HG03025 (cell line): ENCODE data around the gene STX2.
A peak's percentile ranks its signal among the peaks of the same experiment; 100 is the strongest.
"Not testable (repeated sequence)": the region's sequence is repeated elsewhere in the genome, so short reads cannot be mapped to it uniquely, and the experiment has no call there.

ENCODE experiments used
- ATAC-seq: cut with Tn5 transposase; IDR thresholded peaks from one replicate; pipeline ENCODE4 v1.9.1; 2021; ENCODE audit warnings: mild to moderate bottlenecking, moderate library complexity; ENCODE audit not compliant: unreplicated experiment, low FRiP score

STX2 gene

DNA sequence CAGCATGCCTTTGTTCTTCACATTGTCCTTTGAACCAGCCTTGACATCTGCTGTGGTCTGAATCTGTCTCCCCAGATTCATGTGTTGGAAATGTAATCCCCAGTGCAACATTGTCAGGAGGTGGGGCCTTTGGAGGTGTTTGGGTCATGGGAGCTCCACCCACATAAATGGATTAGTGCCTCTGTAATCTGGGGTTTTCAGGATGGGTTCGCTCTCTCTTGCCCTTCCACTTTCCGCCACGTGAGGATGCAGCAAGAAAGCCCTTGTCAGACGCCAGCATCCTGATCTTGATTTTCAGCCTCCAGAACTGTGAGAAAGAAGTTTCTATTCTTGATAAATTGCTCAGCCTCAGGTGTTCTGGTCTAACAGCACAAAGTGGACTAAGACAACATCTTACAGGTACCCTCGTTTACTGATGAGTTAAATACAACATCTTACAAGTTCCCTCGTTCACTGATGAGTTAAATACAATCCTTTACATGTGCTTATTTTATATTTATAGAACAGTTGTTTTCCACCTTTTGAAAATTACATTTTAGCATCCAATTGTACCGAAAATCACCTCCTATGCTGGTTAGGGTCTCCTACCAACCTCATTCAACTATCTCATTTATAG, 68.5 kb downstream of the STX2 start:
- no peak for ATAC-seq

DNA sequence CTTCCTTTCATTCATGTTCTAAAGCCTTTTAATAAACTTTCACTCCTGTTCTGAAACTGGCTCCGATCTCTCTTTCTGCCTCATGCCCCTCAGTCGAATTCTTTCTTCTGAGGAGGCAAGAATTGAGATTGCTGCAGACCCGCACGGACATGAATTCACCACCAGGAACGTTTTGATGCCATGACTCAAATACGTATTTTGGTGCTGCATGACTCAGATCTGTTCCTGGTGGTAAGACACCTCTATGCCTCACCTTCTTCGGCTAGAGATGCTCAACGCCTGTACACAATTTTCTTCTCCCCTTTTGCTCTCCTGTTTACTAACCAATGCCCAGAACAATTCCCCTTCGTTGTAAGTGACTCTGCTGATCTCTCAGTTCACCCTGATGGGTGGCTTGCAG, 70.9 kb downstream of the STX2 start:
- ATAC-seq = no peak

DNA sequence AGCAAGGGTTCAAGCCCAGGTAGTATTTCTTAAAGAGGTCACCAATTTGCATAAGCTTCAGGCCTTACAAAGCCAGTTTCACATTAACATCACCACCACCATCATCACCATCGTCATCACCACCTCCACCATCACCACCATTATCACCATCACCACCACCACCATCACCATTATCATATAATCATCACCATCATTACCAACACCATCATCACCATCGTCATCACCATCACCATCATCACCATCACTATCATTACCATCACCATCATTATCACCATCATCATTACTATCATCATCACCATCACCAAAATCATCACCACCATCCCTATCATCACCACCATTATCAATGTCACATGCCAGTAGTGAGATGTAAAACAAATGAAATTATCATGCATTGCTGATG, 72.6 kb downstream of the STX2 start:
- no peak for ATAC-seq

DNA sequence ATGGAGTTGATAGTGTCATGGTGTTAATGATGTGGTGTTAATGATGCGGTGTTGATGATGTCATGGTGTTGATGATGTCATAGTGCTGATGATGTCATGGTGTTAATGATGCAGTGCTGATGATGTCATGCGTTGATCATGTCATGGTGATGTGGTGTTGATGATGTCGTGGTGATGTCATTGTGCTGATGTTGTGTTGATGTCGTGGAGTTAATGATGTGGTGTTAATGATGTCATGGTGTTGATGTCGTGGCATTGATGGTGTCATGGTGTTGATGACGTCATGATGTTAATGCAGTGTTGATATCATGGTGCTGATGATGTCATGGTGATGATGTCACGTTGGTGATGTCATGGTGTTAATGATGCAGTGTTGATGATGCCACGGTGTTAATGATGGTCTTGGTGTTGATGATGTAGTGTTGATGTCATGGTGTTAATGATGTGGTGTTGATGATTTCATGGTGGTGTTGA, 73.8 kb downstream of the STX2 start:
- no peak for ATAC-seq

DNA sequence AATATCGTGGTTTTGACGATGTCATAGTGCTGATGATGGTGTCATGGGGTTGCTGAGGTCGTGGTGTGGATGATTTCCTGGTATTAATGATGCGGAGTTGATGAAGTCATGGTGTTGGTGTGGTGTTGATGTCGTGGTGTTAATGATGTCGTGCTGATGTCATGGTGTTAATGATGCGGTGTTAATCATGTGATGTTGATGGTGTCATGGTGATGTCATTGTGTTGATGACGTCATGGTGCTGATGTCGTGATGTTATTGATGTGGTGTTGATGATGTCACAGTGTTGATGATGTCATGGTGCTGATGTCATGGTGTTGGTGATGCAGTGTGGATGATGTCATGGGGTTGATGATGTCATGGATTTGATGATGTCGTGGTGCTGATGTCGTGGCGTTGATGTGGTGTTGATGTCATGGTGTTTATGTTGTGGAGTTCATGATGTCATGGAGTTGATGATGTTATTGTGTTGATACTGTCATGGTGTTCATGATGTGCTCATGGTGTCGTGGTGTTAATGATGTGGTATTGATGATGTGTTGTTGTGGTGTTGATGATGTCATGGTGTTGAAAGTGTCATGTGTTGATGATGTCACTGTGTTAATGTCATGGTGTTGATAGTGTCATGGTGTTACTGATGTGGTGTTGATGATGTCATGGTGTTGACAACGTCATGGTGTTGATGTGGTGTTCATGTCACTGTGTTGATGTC, 74.4 kb downstream of the STX2 start:
- no peak for ATAC-seq

DNA sequence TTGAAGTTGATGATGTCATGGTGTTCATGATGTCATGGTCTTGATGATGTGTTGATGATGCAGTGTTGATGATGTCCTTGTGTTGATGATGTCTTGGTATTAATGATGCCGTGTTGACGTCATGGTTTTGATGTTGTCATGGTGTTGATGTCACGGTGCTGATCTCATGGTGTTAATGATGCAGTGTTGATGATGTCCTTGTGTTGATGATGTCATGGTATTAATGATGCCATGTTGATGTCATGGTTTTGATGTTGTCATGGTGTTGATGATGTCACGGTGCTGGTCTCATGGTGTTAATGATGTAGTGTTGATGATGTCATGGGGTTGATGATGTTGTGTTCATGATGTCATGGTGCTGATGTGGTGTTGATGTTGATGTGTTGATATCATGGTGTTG, 75.0 kb downstream of the STX2 start:
- ATAC-seq = no peak

DNA sequence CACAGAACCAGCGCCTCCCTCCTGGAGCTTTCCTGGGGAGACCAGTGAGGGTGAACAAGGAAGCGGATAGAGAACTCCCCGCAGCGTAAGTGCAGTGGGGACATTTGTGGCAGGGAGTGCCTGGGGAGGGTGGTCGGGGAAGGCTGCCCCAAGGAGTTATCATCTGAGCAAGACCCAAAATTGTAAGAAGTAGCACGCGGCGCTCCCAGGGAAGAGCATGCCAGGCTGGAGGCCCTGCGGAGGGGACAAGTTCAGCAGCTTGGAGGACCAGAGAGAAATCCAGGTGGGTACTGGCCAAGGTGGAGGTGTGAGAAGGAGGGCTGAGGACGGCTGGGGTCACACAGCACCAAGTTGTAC, 76.8 kb downstream of the STX2 start:
- no peak for ATAC-seq

DNA sequence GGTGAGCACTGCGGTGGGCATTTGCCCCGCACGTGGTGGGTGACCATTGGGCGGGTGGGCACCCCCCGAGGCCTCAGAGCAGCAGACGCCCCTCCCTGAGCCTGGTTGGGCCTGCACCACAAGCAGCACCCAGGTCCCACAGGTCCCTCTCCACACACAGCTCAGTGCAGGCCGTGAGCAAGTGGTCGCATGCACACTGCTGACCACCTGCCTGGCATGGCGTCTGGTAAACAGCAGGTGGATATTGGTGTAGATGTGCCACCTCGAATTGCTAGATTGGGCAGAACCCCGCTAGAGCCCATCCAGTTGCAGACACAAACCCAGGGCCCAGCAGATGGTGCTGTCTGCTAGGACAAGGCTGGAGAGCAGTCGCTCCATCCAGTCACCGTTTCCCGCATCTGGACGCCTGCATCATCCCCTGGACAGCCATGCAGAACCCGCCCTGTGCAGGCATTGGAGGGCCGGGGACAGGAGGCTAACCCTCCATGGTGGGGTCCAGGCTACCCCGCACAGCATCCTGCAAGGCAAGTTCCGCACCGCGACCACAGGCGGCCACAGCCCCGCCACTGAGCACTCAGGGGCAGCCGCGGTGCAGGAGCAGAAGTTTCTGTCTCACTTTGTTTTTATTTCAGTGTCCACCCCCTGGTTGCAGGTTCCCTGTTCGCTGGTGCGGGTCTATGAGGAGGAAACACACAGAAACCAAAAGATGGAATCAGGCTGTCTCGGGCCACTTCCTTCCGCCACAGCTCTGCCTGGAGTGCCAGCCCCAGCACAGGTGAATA, 77.3 kb downstream of the STX2 start:
- ATAC-seq = no peak

DNA sequence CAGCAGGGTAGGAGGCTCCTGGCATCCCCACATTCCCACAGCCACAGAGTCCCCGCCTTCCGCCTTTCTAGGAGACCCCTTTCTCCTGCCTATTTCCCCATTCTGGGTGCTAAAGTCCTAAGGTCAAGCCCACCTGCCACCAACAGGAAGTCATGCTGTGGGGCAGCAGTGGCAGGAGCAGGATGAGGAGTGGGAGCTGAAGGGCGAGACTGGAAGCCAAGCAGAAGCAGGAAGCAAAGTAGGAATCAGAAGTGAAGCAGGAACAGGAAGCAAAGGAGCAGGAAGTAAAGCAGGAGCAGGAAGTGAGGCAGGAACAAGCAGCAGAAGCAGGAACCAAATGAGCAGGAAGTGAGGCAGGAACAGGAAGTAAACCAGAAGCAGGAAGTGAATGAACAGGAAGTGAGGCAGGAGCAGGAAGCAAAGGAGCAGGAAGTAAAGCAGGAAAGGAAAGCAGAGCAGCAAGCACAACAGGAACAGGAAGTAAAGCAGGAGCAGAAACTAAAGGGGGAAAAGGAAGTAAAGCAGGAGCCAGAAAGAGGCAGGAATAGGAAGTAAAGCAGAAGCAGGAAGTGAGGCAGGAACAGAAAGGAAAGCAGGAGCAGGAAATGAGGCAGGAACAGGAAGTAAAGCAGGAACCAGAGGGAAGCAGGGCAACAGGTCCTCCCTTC, 84.7 kb downstream of the STX2 start:
- no peak for ATAC-seq

DNA sequence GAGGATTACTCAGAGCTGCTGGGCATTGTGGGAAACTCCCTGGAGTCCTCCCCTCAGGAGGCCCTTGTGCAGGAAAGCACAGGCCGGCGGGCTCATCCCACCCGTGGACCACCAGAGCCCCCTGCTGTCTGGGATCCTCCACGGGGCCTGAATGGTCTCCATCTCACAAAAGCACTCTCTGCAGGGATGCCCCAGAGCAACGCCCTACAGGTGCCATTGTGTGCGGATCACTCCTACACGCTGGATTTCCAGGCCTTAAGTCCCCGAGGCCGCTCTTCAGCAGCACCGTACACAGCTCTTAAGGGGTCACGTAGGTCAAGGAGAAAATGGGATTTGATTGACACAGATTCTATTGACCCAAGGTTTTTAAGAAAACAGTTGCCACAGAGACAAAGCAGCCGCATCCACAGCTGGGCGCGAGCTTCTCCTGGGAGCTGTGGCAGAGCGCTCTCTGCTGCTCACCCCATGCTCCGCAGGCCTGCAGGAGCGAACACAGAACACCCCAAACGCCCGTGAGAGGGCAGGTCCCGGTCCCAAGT, 86.3 kb downstream of the STX2 start:
- no peak for ATAC-seq

DNA sequence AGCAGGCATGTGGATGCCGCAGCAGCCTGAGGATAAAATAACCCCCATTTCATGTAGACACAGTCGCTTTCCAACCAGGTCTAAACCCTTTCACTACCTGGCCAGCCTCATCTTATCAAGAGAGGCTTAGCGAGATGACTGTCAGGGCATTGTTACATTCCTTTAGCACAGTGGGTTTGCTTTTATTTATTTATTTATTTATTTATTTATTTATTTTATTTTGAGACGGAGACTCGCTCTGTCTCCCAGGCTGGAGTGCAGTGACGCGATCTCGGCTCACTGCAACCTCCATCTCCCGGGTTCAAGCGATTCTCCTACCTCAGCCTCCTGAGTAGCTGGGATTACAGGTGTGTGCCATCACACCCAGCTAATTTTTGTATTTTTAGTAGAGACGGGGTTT, 87.0 kb downstream of the STX2 start:
- not testable (repeated sequence) for ATAC-seq

DNA sequence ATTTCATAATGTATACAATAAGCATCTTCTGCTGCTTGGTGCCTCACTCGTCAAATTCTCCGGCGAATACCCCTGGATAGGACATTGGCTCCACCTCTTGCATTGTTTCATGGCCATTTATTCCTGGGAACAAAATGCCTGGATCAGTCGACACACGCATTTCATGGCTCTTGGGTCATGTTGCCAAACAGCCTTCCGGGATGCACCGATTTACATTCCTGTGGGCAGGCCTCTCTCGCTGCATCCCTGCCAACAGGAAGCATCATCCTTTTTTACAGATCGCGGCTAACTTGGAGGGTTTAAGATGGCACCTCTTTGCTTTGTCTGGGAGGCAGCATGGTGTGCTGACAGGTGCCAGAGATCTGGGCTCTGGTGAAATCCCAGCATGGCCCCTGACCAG, 90.3 kb downstream of the STX2 start:
- no peak for ATAC-seq

DNA sequence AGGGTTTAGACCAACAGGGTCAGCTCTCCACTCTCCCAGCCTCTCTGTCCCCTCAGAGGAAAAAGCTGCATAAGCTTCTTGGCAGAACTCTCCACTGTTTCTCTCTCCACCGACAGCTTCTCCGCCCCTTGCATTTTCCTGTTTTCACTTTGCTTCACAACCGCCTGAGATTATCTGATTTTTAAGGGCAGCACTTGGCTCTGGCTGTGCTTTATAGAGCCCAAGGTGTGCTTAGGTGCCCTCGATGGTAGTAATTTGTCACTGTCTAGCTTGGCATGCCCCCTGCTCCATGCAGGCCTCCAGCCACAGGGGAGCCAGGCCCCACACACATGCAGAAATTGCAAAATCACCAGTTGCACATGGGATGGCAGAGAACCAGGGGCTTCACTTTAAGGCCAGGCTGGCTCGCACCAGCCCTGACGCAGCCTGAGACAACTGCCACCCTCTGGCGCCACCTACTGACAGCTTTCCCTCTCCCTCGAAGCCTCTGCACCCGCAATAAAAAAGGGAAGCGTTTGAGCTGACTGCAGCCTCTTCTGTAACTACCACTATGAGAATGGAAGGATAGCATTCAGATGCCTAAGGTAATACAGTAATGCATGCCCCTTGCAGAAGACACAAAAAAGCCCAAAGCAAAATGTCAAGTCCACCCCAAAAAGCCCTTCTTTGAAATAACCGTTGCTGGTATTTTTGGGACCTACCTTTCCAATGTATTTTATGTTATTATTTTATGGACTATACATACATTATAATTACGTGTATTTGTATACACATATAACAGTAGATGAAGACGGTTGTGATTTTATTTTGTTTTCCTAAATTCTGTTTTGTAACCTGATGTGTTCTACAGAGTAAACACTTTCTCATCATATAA, 90.9 kb downstream of the STX2 start:
- peak; percentile 71 for ATAC-seq

DNA sequence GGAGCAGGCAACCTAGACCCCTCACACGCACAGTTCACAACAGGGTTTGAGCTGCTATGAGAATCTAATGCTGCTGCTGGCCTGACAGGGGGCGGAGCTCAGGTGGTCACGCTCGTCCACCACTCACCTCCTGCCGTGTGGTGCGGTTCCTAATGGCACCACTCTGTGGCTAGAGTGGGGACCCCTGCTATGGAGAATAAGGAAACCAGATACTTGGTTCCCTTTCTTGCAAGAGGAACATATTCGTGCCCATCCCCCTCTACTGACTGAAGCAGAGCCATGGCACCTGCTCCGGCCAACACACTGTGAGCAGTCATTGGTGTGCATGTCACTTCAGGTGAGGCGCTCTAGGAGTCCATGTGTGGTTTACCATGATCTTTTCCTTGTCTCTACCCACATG, 92.5 kb downstream of the STX2 start:
- ATAC-seq = no peak

DNA sequence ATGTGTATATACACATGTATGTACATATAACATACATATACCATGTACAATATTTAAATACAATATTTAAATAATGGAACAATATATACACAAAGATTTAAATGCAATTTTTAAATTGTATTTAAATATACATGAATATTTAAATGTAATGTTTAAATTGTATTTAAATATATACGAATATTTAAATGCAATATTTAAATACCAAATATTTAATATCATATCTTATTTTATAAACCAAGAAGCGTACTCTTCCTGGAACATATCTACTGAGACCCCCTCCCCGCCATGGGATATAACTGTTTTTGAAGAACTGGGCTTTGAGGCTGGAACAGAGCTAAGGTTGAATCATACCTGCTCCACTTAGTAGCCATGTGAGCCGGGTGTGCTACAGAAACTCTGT, 93.1 kb downstream of the STX2 start:
- ATAC-seq = no peak

DNA sequence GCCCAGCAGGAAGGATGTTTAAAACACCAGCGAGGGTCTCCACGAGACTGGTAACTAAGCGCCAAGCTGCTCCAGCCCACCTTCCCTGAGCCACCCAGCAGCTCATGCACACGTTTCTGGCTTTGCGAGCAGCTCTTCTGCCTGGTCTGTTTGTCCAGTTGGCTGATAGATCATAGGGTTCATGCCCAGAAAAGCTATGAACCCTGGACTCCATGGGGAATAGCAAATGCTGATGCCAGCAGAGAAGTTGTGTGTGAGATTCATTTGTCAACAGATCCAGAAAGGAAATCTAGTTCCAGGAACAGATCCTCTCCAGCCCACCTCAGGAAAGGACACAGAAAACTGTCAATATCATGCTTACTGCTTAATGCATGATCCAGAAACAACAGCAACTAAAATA, 94.8 kb downstream of the STX2 start:
- ATAC-seq = no peak

DNA sequence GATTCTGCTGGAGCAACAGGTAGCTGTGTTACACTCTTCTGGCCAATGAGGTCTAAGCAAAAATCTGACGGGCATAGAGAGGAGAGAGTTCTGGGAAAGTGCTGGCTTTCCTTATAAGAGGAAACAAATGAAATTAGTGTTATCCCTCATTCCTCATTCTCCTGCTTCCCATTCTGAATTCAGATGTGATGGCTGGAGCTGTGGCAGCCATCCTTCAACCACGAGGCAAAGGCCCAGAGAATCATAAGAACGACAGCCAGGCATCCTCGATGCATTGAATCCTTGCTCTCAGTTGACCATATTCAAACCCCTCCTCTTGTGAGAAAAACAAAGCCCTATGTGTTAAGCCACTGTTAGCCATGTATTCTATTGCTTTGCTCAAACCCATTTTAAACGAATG, 95.4 kb downstream of the STX2 start:
- no peak for ATAC-seq

DNA sequence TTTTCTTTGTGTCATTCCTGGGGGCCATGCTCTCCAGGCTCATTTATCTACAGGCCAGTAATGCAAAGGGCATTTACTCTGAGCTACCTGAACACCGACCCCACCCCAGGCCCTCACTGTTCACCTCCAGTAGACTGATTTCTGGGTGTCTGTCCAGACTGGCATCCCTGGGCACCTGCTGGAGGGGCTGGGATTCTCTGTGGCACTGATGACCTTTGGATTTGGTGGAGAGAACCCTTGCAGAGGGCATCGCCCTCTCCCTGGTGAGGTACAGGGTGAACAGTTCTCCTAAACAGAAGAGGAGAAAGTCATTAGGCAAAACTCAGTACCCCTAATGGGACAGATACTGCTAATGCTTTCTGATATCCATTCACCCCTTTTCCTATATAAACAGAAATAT, 95.9 kb downstream of the STX2 start:
- no peak for ATAC-seq

DNA sequence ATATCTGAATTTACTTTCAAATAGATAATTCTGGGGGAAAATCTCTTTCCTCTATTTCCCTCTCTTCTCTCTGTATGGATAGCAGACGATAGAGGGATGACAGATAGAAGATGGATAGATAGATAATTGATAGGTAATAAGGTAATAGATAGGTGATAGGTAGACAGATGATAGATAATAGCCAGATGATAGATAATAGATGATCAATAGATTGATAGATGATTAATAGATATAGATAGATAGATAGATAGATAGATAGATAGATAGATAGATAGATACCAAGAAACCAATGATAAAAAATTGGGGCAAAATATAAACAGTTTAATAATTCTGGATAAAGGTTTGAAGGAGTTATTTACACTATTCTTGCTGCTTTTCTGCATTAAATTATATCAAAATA, 96.3 kb downstream of the STX2 start:
- ATAC-seq = no peak

DNA sequence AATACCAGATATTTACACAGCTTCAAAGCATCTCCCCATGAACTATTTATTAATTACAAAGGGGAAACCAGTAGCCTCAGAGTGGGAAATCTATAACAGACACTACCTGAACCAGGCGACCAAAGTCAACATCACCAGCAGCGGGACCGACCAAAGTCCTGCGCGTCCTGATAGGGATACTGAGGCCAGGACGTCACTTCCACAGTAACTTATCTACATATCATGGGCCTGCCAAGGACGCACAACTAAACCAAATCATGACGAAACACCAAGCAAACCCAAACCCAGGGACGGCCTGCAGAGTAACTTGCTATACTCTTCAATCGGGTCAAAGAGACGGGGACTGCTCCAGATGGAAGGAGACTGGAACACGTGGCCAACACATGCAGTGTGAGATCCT, 96.9 kb downstream of the STX2 start:
- ATAC-seq = no peak
